ENCODE measurements around the gene RDH14. TPM values are rescaled to one million over a fixed set of nuclear protein-coding genes. Genes with fewer than 3 reads are reported as not detected.

Gene RDH14
- total RNA-seq, 2 experiments from 2014 or later: 18.8 to 19.4 TPM

- Mint-ChIP-seq H3K9me3 (no peaks in the 10 kb centered on the region), H3K4me1 (ENCODE audit: low read depth) (peaks cover 72% of the 10 kb centered on the region), H3K4me3 (no peak overlapping the region), H3K27ac (no peak overlapping the region), H3K36me3 (ENCODE audit: low read depth) (peaks cover 28% of the 10 kb centered on the region), H3K27me3 (no peaks in the 10 kb centered on the region)
- ChIA-PET CTCF (no interaction called here), POLR2A (no interaction called here)
- no peak for ATAC-seq
- intact Hi-C loops (cut with micrococcal nuclease): loop anchor here (10.0 kb wide), 1 partner anchor 804 kb away; the partner anchor contains the start of gene OSR1
- TF ChIP-seq CTCF (IDR thresholded peaks at IDR 0.05): no peak
- DNase-seq: no peak
Measured at GRCh38 chr2:18550433-18550832, 10.0 kb downstream of the RDH14 start.

- H3K4me3 Mint-ChIP-seq: no peak overlapping the region
- ChIA-PET POLR2A (interaction anchor here (0.8 to 1.8 kb wide), 2 partner anchors 10 to 725 kb away, joined by 3 to 6 read pairs; no protein-coding TSS in a partner anchor), CTCF (interaction anchor here (0.9 kb wide), 1 partner anchor 10 kb away, joined by 3 read pairs; no protein-coding TSS in a partner anchor)
- H3K36me3 Mint-ChIP-seq (ENCODE audit: low read depth): peaks cover 19% of the 10 kb centered on the region
- H3K27ac Mint-ChIP-seq: no peak overlapping the region
- intact Hi-C loops (cut with micrococcal nuclease): no loop called here
- H3K27me3 Mint-ChIP-seq: no peaks in the 10 kb centered on the region
- peaks cover 72% of the 10 kb centered on the region for H3K4me1 Mint-ChIP-seq (ENCODE audit: low read depth)
- H3K9me3 Mint-ChIP-seq: no peaks in the 10 kb centered on the region
- TF ChIP-seq CTCF (IDR thresholded peaks at IDR 0.05): no peak
- ATAC-seq (no peak), DNase-seq (no peak)
Measured at GRCh38 chr2:18549083-18549482, 11.4 kb downstream of the RDH14 start.

GRCh38 chr2:18548621-18549020 is 11.8 kb downstream of the RDH14 start:
- Mint-ChIP-seq H3K36me3 (ENCODE audit: low read depth) (peaks cover 17% of the 10 kb centered on the region), H3K27me3 (no peaks in the 10 kb centered on the region), H3K9me3 (no peaks in the 10 kb centered on the region), H3K4me3 (no peak overlapping the region), H3K27ac (no peak overlapping the region), H3K4me1 (ENCODE audit: low read depth) (peaks cover 70% of the 10 kb centered on the region)
- ATAC-seq (no peak), DNase-seq (no peak)
- TF ChIP-seq CTCF (IDR thresholded peaks at IDR 0.05): no peak
- intact Hi-C loops (cut with micrococcal nuclease): no loop called here
- POLR2A ChIA-PET: interaction anchor here (0.8 to 1.8 kb wide), 2 partner anchors 11 to 725 kb away, joined by 3 to 6 read pairs; no protein-coding TSS in a partner anchor
- CTCF ChIA-PET: interaction anchor here (0.9 kb wide), 1 partner anchor 10 kb away, joined by 3 read pairs; no protein-coding TSS in a partner anchor

- Mint-ChIP-seq H3K27ac (peak overlapping the region; percentile 69), H3K27me3 (no peaks in the 10 kb centered on the region), H3K9me3 (no peaks in the 10 kb centered on the region), H3K36me3 (ENCODE audit: low read depth) (peaks cover 6% of the 10 kb centered on the region), H3K4me3 (peak overlapping the region; percentile 42), H3K4me1 (ENCODE audit: low read depth) (peaks cover 49% of the 10 kb centered on the region)
- ChIA-PET POLR2A (interaction anchor here (1.3 kb wide), 1 partner anchor 12 kb away, joined by 4 read pairs; no protein-coding TSS in a partner anchor), CTCF (interaction anchor here (1.0 to 1.2 kb wide), 2 partner anchors 14 to 26 kb away, joined by 3 to 5 read pairs; partner anchors contain the start of gene RDH14)
- intact Hi-C loops (cut with micrococcal nuclease): no loop called here
- ATAC-seq (peak; percentile 17), DNase-seq (peak; percentile 4)
- TF ChIP-seq CTCF (IDR thresholded peaks at IDR 0.05): no peak
Measured at GRCh38 chr2:18546567-18546966, 13.9 kb downstream of the RDH14 start.

- Mint-ChIP-seq H3K4me3 (no peak overlapping the region), H3K27me3 (no peaks in the 10 kb centered on the region), H3K27ac (no peak overlapping the region), H3K4me1 (ENCODE audit: low read depth) (peaks cover 44% of the 10 kb centered on the region), H3K9me3 (no peaks in the 10 kb centered on the region), H3K36me3 (ENCODE audit: low read depth) (peaks cover 5% of the 10 kb centered on the region)
- DNase-seq (no peak), ATAC-seq (peak; percentile 55)
- CTCF ChIA-PET: no interaction called here
- POLR2A ChIA-PET: no interaction called here
- TF ChIP-seq CTCF (IDR thresholded peaks at IDR 0.05): no peak
- intact Hi-C loops (cut with micrococcal nuclease): no loop called here
Measured at GRCh38 chr2:18545384-18545783, 15.1 kb downstream of the RDH14 start.

Measured in activated CD8-positive, alpha-beta T cell treated with anti-CD3 and anti-CD28 coated beads for 36 hours (primary cell).